ENCODE measurements around the gene CAPN14. TPM values are rescaled to one million over a fixed set of nuclear protein-coding genes. Genes with fewer than 3 reads are reported as not detected.

Gene CAPN14
- total RNA-seq, 6 donors from 2014 or later, result 0.11 to 1.0 (median 0.27) TPM

DNA sequence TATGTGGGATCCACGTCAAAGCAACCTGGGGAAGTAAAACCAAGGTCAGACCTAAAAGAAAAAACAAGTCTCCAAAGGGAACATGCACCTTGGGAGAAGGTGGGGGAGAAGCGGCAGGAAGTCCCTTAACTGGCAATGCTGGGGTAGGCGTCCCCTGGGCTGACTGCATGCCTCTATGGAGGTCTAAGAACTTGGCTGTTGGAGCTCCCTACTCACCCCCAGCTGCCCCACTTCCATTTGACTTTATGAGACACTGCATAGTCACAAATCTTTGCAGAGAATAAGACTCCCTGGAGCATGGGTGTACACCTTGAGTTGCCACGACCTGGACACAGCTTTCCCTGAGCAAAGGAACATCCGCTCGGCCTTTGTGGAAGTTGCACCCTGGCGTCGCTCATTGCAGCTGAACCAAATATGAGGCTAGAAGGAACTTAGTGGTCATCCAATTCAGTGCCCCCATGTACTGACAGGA lies 2.8 kb downstream of the CAPN14 start:
- no peaks in the 10 kb centered on the region for H3K27me3 ChIP-seq
- TF ChIP-seq POLR2AphosphoS5 (IDR thresholded peaks at IDR 0.05), result no peak
- TF ChIP-seq POLR2A (IDR thresholded peaks at IDR 0.05), result no peak
- TF ChIP-seq EP300 (IDR thresholded peaks at IDR 0.05), result no peak
- TF ChIP-seq, protein P1, sequence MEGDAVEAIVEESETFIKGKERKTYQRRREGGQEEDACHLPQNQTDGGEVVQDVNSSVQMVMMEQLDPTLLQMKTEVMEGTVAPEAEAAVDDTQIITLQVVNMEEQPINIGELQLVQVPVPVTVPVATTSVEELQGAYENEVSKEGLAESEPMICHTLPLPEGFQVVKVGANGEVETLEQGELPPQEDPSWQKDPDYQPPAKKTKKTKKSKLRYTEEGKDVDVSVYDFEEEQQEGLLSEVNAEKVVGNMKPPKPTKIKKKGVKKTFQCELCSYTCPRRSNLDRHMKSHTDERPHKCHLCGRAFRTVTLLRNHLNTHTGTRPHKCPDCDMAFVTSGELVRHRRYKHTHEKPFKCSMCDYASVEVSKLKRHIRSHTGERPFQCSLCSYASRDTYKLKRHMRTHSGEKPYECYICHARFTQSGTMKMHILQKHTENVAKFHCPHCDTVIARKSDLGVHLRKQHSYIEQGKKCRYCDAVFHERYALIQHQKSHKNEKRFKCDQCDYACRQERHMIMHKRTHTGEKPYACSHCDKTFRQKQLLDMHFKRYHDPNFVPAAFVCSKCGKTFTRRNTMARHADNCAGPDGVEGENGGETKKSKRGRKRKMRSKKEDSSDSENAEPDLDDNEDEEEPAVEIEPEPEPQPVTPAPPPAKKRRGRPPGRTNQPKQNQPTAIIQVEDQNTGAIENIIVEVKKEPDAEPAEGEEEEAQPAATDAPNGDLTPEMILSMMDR (IDR thresholded peaks at IDR 0.05), result no peak
- no peak for DNase-seq
- H3K36me3 ChIP-seq, result no peaks in the 10 kb centered on the region
- WGBS, 2 donors, result 83 to 94% methylated on average over 8 of the region's 8 CpGs
- no peak overlapping the region for H3K4me3 ChIP-seq
- ATAC-seq (ENCODE audit: low FRiP score in 2 of 2), result no peak
- H3K4me1 ChIP-seq, result peaks cover 0 to 5% (median under 1%) of the 10 kb centered on the region in 4 donors
- no peak overlapping the region for H3K27ac ChIP-seq
- no peaks in the 10 kb centered on the region for H3K9me3 ChIP-seq

DNA sequence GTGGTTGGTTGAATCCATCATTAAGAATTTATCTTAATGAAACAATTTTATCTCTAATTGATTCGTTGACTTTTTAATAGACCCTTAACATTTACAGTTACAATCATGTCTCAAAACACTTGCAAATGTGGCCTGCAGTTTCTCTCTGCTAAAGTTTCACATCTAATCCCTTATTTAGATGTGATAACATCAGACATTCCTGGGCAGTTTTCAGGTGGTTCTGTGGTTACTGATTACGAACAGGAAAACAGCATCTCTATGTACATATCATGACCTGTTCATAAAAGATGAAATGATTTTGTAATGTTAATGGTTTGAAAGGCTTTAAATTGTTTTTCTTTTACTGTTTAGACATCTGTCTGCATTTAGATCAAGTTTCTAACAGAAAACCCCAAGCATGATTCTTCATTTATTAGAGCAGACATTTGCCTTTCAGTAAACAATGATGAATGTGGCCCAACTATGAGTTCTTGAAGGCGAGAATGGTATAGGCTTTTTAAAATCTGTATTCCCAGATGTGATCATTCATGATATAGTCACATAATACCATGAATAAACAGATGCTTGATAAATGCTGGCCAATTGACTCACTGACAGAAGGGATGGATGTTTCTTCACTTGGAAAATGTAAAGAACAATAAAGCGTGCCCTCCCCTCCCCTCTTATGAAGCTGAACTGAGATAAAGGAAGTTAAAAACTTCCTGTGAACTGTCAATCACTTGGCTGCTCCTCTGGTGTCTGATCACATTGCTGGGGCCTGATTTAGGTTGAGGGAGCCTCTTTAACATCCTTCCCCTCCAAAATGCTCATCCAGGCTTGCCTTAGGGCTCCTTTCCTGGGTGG lies 3.5 kb downstream of the CAPN14 start:
- WGBS, 2 donors, result 21 to 57% methylated on average over 4 of the region's 4 CpGs
- no peaks in the 10 kb centered on the region for H3K36me3 ChIP-seq
- no peak for TF ChIP-seq POLR2A (IDR thresholded peaks at IDR 0.05)
- ATAC-seq (ENCODE audit: low FRiP score in 2 of 2) (no peak), DNase-seq (no peak)
- no peaks in the 10 kb centered on the region for H3K9me3 ChIP-seq
- H3K27ac ChIP-seq, result no peak overlapping the region
- H3K4me3 ChIP-seq, result no peak overlapping the region
- H3K4me1 ChIP-seq, result no peaks in the 10 kb centered on the region
- no peaks in the 10 kb centered on the region for H3K27me3 ChIP-seq

DNA sequence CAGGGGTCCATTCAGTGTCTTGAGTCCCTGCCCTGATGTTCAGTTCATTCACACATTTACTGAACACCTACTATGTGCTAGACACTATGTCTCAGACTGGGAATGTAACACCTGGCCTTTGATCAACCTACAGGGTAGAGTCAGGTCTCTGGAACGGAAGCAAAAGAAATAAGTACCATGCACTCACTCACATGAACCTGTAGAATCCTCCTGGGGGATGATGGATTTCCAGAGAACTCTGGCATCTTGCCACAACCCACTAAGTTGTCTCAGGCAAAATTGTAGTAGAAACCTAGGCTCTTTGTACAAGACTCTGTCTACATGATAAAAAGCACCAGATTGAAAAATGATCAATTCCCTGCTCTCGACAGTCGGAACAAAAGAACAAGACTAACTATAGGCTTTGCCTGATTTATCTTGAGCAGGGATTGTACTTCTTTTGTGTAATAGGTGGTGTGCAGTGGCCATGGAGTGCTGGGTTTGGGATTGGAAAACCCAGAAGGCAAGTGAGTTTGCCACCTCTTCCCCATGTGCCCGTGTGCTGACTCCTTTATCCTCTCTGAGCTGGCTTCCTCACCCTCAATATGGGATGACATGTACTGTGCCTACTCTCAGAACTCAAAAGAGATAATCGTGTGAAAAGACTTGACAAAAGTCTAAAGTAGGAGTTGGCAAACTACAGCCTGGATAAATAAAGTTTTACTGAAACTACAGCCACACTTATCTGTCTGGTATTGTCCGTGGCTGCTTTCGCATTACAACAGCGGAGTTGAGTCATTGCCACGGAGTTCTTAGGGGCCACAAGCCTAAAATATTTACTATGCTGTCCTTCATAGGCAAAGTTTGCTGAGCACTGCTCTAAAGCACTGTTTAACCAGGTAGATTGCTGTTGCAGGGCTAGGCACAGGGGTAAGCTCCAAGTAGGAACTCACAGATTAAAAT lies 4.4 kb downstream of the CAPN14 start:
- no peak overlapping the region for H3K4me3 ChIP-seq

DNA sequence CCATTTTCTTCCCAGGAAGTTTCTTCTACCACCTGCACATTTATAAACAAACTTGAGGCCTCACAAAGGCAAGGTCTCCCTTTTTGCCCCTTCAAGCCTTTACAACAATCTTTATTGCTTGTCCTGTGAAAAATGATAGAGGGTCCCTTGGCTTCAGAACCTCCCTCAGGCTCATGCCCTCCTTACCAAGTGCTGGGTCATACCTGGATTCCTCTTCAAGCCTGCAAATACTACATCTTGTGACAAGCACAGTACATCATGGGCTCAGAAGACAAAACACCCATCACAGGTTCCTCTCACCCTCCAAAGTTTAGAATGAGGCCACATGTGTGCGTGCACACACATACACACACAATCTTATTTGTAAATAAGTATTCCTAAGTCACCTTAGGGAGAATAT lies 9.1 kb downstream of the CAPN14 start:
- no peak for ATAC-seq (ENCODE audit: low FRiP score in 2 of 2)

More for the DNA sequence above, 4.4 kb downstream of the CAPN14 start:
- ATAC-seq (ENCODE audit: low FRiP score in 2 of 2) (no peak), DNase-seq (no peak)
- WGBS, 2 donors, result 81 to 84% methylated on average over 9 of the region's 9 CpGs
- TF ChIP-seq EP300 (IDR thresholded peaks at IDR 0.05) (no peak), POLR2A (IDR thresholded peaks at IDR 0.05) (no peak), POLR2AphosphoS5 (IDR thresholded peaks at IDR 0.05) (no peak)
- TF ChIP-seq, protein P1 (IDR thresholded peaks at IDR 0.05), result no peak
- peaks cover 0 to 4% (median 0%) of the 10 kb centered on the region in 4 donors for H3K4me1 ChIP-seq
- no peaks in the 10 kb centered on the region for H3K36me3 ChIP-seq
- no peaks in the 10 kb centered on the region for H3K27me3 ChIP-seq
- no peaks in the 10 kb centered on the region for H3K9me3 ChIP-seq
- H3K27ac ChIP-seq, result no peak overlapping the region

More for the DNA sequence above, 9.1 kb downstream of the CAPN14 start:
- DNase-seq, result no peak
- H3K36me3 ChIP-seq, result no peaks in the 10 kb centered on the region
- WGBS, 2 donors, result 97 to 100% methylated on average over 1 of the region's 1 CpG
- H3K4me1 ChIP-seq, result peaks cover 0 to 4% (median 0%) of the 10 kb centered on the region in 4 donors
- no peak overlapping the region for H3K4me3 ChIP-seq
- no peaks in the 10 kb centered on the region for H3K27me3 ChIP-seq
- H3K27ac ChIP-seq, result no peak overlapping the region
- no peaks in the 10 kb centered on the region for H3K9me3 ChIP-seq
- TF ChIP-seq EP300 (IDR thresholded peaks at IDR 0.05), result no peak
- no peak for TF ChIP-seq POLR2AphosphoS5 (IDR thresholded peaks at IDR 0.05)
- no peak for TF ChIP-seq POLR2A (IDR thresholded peaks at IDR 0.05)
- TF ChIP-seq, protein P1 (IDR thresholded peaks at IDR 0.05), result no peak

Data from upper lobe of left lung (tissue), 6 donors.